GM12874 (cell line): Measurements from ENCODE around the gene ADTRP.

Experiments used
- TF ChIP-seq, protein P1 (sequence below): IDR thresholded peaks from 2 replicates; pipeline ENCODE4 v1.5.1; 2011; ENCODE audit warnings: low read depth, mild to moderate bottlenecking, control low read depth, low read length, moderate library complexity; ENCODE audit not compliant: insufficient read depth

Gene ADTRP

DNA sequence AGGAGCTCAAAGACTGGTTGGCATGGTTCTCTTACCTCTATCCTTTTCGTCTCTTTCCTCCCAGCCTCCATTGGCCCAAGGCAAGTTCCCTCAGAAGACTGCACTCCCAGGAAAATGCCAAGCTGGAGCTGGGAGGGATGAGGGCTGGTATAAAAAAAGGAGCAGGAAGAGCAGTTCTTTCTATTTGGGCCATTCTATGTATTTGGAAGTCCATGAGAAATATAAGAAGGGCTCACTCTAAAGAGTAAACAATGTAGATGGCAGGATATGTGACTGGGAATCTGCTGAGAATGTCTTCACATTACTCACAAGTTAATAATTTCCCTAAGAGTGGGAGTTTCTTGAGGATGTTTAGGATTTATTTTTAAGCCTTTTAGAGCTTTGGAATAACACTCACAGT, 36.6 kb upstream of the ADTRP start:
- TF ChIP-seq, protein P1, sequence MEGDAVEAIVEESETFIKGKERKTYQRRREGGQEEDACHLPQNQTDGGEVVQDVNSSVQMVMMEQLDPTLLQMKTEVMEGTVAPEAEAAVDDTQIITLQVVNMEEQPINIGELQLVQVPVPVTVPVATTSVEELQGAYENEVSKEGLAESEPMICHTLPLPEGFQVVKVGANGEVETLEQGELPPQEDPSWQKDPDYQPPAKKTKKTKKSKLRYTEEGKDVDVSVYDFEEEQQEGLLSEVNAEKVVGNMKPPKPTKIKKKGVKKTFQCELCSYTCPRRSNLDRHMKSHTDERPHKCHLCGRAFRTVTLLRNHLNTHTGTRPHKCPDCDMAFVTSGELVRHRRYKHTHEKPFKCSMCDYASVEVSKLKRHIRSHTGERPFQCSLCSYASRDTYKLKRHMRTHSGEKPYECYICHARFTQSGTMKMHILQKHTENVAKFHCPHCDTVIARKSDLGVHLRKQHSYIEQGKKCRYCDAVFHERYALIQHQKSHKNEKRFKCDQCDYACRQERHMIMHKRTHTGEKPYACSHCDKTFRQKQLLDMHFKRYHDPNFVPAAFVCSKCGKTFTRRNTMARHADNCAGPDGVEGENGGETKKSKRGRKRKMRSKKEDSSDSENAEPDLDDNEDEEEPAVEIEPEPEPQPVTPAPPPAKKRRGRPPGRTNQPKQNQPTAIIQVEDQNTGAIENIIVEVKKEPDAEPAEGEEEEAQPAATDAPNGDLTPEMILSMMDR, result no peak

DNA sequence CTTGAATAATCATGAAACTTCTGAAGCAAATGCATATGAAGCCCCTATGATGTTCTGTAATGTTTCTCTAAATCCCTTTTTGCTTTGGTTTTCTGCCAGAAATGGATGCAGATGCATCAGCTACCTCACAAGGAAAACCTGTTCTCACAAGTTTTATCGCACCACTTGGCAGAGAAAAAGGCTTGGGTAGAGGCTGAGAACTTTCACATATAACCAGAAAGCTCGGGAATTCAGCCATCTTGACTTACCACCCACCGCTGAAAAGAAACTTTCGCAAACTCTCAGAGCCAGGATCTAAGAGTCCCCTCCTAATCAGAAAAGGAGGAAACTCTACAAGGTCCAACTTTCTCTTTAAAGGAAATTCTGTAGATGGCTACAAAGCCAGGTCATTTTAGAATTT, 36.2 kb upstream of the ADTRP start:
- TF ChIP-seq, protein P1, result no peak

DNA sequence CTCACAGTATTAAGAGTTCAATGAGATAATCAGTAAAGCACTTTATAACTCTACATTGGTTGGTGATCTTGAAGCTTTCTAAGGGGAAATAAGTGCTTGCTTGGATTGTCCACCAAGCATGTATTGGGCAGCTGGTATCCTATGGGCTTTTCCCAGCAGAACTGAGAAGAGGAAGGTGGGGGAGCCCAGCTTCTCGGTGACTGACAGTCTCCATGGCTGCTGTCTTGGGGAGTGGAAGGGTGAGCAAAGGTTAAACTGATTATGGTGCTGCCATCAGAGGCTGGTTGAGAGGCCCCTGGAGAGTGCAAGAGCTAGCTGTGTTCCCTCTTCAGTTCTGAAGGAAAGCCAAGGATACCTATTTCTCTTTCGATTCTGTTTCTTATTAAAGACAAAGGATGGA, 35.5 kb upstream of the ADTRP start:
- TF ChIP-seq, protein P1, result no peak

DNA sequence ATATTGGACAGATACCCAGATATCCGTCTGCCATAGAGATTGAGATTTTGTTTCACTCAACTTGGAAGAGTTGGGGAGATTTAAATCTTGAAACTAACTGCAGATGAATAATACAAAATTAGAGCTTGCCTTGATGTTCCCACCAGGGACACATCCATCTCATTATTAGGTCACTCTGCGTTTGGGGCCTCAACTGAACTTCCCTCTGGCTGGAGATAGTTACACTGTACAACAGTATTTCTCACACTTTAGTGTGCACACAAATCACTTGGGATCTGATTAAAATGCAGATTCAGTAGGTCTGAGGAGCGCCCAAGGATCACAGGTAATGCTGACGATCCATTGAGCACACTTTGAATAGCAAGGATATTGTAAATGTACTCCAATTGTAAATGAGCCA, 35.0 kb upstream of the ADTRP start:
- TF ChIP-seq, protein P1, result no peak

DNA sequence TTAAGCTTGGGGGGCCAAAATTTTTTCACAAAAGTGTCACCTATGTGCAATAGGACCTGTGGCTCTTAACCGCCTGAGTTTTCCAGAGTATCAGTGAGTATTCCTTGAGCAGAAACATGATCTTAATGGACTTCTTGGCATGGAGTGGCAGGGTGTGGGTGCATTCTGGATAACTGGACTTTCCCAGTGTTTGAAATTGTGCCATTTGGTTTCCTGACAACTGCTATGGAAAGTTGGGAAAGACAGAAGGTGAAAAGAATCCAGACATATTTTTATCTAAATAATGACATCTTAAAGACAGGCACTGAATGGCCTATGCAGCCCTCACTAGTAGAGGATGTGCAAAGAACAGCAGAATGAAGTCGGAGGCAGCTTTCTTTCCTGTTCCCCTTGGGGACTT, 34.3 kb upstream of the ADTRP start:
- TF ChIP-seq, protein P1, result no peak

DNA sequence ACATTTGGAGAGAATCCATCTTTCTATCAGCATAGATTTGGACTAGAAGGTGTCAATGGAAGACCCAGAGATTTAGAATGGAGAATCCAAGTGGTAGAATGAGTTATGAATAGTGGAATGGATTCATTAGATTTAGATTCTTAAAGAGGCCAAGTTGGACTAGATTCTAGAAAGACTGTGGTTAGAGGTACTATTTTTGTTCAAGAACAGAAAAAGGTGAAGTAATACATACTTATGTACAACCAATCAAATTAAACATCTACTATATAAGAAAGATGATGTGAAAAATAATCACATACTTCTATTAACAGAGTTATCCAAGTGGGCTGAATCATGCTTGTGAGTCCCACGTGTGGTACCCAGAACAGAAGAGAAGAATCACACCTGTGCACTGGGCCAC, 33.8 kb upstream of the ADTRP start:
- TF ChIP-seq, protein P1, result no peak

DNA sequence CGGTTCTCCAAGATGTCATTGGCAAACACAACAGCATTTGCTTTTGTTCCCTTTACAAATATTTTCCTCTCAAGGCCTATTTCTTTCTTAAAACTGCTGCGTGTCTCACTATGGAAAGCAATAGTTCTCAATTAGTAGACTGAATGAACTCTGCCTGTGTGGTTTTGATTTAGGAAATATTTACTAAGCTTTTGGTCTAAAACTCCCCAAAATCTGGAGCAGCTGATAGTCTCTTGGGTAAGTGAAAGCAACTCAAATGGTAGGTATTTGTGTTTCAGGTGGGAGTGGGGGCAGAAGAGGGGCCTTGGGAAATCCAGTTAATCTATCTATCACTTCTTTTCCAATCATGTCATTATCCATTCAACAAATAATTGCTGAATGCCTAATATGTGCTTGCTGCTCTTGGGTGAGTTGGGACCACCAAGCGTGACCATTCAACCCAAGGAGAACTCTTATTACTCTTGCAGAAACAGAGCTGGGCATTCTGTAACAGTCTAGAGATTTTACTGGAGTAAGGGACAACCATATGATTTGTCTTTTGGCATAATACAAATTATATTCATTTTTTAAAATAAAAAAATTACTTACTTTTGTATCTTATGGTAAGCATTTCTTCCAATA, 33.2 kb upstream of the ADTRP start:
- TF ChIP-seq, protein P1, result no peak
